H1 (cell line): ENCODE data around the gene DRG1. TPM values are rescaled to one million over a fixed set of nuclear protein-coding genes. Genes with fewer than 3 reads are reported as not detected.

Source experiments
- CHD2 ChIP-seq: IDR thresholded peaks from 2 replicates; pipeline ENCODE4 v1.6.1; 2012; ENCODE audit warnings: low read length, improper control_type of control experiment
- HDAC6 ChIP-seq: IDR thresholded peaks from one replicate; pipeline ENCODE4 v1.7.1; 2012; ENCODE audit warnings: low read depth, mild to moderate bottlenecking, inconsistent platforms, low read length, moderate library complexity
- POLR2A ChIP-seq, 2 experiments: IDR thresholded peaks; 1 replicate in 1 of 2; 2 replicates in 1 of 2; pipeline ENCODE4 v1.6.1; 2011; ENCODE audit warnings: low read depth in 2 of 2, low read length in 2 of 2, mild to moderate bottlenecking in 2 of 2; ENCODE audit errors: control extremely low read depth in 1 of 2
- TAF1 ChIP-seq: IDR thresholded peaks from 2 replicates; pipeline ENCODE4 v1.6.1; 2011; ENCODE audit warnings: mild to moderate bottlenecking, low read depth, low read length
- polyA plus RNA-seq, 7 experiments: library from polyadenylated mRNA; depleted of rRNA in 3 of 7; stranded (reverse) in 5 of 7; unstranded in 2 of 7; fragments of >200 nt in 5 of 7; fragments of 200-250 nt in 2 of 7; gene quantifications; 1 replicate in 5 of 7; 2 replicates in 1 of 7; 4 replicates in 1 of 7; pipeline versions ENCODE4 v1.2.1 to v1.2.3, GENCODE V29; 2011 to 2013; ENCODE audit warnings: missing spikeins in 2 of 7, mixed read lengths in 2 of 7
- total RNA-seq: library from RNA; stranded (reverse); fragmentation: NEBNext Ultra II Directional; extraction: Animal tissue kit (Norgen Biotek cat#: 25700); gene quantifications from 2 replicates; pipeline ENCODE4 v1.2.1, GENCODE V29; 2021
- TF ChIP-seq, protein P1 (sequence below): IDR thresholded peaks from 2 replicates; pipeline ENCODE4 v1.6.1; 2012; ENCODE audit warnings: inconsistent platforms

The DRG1 gene
- total and polyA plus RNA-seq, 2 of the 8 experiments (the other 6 are each of a cell fraction or from before 2014, with no cell fraction given) = 45.3 to 81.9 TPM

DNA sequence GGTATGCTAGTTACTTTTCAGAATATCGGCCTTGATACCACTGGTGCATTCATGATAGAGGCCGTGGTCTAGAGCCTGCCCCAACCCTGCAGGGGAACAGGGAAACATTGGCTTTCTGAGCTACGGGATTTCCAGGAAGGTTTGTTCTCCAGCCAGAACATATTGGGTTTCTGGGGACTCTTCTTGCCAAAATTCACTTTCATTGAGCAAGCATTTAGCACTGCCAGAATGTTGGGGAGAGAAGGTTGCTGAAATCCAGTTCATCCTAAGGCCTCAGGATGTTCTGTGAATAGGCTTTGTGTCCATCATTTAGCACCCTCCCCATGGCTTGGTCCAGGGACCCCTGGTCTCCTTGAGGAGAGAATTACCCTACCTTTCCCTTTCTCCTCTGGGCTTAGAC, 36.7 kb downstream of the DRG1 start (continued):
- TF ChIP-seq, protein P1, sequence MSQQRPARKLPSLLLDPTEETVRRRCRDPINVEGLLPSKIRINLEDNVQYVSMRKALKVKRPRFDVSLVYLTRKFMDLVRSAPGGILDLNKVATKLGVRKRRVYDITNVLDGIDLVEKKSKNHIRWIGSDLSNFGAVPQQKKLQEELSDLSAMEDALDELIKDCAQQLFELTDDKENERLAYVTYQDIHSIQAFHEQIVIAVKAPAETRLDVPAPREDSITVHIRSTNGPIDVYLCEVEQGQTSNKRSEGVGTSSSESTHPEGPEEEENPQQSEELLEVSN = no peak
- TF ChIP-seq CHD2 (no peak), TAF1 (no peak), HDAC6 (no peak), POLR2A (IDR thresholded peaks at IDR 0.05; ENCODE audit: control extremely low read depth in 1 of 2, low read depth in 2 of 2, low read length in 2 of 2) (no peak)
- TF ChIP-seq, all 59 proteins: peak for 0
